Measurements from ENCODE around the gene GPR152.

The GPR152 gene

DNA sequence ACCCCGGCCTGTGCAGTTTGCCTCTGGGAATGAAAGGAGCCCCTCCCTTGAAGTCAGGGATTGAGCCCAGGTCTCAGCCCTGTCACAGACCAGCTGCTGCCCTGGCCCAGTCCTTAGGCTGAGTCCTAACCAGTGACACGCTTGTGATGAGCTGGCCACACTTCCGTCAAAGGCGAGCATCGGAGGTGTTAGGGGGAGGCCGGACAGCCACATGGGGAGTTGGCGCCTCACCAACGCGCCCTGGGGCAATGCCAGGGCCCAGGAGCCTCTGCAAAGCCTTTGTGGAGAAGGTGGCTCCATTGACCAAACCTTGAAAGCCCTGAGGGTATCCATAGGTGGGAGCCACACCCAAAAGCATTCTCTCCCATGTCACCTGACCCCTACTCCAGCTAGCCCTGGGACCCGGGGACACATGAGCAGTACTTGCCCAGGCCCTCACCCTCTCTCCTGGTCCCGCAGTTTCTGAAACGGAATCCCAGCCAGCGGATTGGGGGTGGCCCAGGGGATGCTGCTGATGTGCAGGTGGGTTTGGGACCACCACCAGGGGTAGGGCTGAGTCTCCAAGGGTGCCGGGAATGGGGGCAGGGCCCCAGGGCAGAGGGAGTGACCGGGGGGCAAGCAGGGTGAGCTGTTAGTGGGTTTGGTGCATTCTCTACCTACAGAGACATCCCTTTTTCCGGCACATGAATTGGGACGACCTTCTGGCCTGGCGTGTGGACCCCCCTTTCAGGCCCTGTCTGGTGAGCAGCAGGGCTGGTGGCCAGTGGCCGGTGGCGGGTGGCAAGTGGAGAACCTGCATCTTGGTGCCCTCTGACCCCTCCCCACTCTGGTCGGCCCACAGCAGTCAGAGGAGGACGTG lies 18.8 kb downstream of the GPR152 start:
- H3K9me3 ChIP-seq (ENCODE audit: low read length) = no peaks in the 10 kb centered on the region
- H4K20me1 ChIP-seq (ENCODE audit: insufficient read depth, low read length) = no peaks in the 10 kb centered on the region
- H3K36me3 ChIP-seq (ENCODE audit: insufficient read depth, low read length) = peaks cover 65% of the 10 kb centered on the region
- H3F3A ChIP-seq (ENCODE audit: insufficient read depth, low read length) = no peaks in the 10 kb centered on the region
- H3K4me3 ChIP-seq (ENCODE audit: low read depth, low read length, poor library complexity, severe bottlenecking) = peak overlapping the region; percentile 79
- H3K27me3 ChIP-seq (ENCODE audit: insufficient read depth, low read length) = no peaks in the 10 kb centered on the region
- H2AFZ ChIP-seq (ENCODE audit: low read length) = no peak overlapping the region
- H3K4me2 ChIP-seq (ENCODE audit: low read length) = peak overlapping the region; percentile 89
- no peaks in the 10 kb centered on the region for H3K9me2 ChIP-seq (ENCODE audit: low read depth, low read length)
- peak overlapping the region; percentile 97 for H3K27ac ChIP-seq (ENCODE audit: low read depth, low read length, poor library complexity, severe bottlenecking)
- peak overlapping the region; percentile 92; the same call in 1 of the 2 replicates for H3K9ac ChIP-seq (ENCODE audit: low read length)
- TF ChIP-seq EZH2 (IDR thresholded peaks at IDR 0.05; ENCODE audit: borderline replicate concordance, low read length) = no peak
- TF ChIP-seq, protein P1, sequence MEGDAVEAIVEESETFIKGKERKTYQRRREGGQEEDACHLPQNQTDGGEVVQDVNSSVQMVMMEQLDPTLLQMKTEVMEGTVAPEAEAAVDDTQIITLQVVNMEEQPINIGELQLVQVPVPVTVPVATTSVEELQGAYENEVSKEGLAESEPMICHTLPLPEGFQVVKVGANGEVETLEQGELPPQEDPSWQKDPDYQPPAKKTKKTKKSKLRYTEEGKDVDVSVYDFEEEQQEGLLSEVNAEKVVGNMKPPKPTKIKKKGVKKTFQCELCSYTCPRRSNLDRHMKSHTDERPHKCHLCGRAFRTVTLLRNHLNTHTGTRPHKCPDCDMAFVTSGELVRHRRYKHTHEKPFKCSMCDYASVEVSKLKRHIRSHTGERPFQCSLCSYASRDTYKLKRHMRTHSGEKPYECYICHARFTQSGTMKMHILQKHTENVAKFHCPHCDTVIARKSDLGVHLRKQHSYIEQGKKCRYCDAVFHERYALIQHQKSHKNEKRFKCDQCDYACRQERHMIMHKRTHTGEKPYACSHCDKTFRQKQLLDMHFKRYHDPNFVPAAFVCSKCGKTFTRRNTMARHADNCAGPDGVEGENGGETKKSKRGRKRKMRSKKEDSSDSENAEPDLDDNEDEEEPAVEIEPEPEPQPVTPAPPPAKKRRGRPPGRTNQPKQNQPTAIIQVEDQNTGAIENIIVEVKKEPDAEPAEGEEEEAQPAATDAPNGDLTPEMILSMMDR (IDR thresholded peaks at IDR 0.05; ENCODE audit: low read length) = no peak
- H3K4me1 ChIP-seq (ENCODE audit: insufficient read depth, low read length, severe bottlenecking) = peaks cover 89% of the 10 kb centered on the region
- H3K79me2 ChIP-seq (ENCODE audit: insufficient read depth, low read length) = peaks cover 7% of the 10 kb centered on the region

DNA sequence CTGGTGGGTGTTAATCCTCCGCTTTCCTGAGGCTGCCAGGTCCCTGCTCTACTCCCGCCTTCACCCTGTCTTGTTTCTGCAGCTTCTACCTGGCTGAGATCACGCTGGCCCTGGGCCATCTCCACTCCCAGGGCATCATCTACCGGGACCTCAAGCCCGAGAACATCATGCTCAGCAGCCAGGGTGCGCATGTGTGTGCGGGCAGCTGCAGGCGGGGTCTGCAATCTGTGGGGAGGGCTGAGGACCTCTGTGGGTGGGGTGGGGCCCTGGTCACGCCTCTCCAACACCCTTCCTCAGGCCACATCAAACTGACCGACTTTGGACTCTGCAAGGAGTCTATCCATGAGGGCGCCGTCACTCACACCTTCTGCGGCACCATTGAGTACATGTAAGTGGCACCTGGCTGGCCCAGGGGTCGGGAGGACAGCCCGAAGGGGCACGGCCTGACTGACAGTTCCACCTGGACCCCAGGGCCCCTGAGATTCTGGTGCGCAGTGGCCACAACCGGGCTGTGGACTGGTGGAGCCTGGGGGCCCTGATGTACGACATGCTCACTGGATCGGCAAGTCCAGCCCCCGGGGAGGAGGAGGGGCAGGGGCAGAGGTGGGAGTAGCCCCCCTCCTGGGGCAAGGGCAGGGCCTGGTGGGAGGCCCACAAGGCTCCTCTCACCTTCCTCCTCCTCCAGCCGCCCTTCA lies 19.7 kb downstream of the GPR152 start:
- Histone ChIP-seq H3K9me3 (ENCODE audit: low read length) (no peaks in the 10 kb centered on the region), H3K4me2 (ENCODE audit: low read length) (peak overlapping the region; percentile 89; the same call in 1 of the 2 replicates), H3K9ac (ENCODE audit: low read length) (no peak overlapping the region; the same call in 1 of the 2 replicates), H3K27ac (ENCODE audit: low read depth, low read length, poor library complexity, severe bottlenecking) (peak overlapping the region; percentile 97), H3K27me3 (ENCODE audit: insufficient read depth, low read length) (no peaks in the 10 kb centered on the region), H3K4me3 (ENCODE audit: low read depth, low read length, poor library complexity, severe bottlenecking) (peak overlapping the region; percentile 18), H3K36me3 (ENCODE audit: insufficient read depth, low read length) (peaks cover 65% of the 10 kb centered on the region), H3K79me2 (ENCODE audit: insufficient read depth, low read length) (peaks cover 10% of the 10 kb centered on the region), H3F3A (ENCODE audit: insufficient read depth, low read length) (no peaks in the 10 kb centered on the region), H3K4me1 (ENCODE audit: insufficient read depth, low read length, severe bottlenecking) (peaks cover 80% of the 10 kb centered on the region), H3K9me2 (ENCODE audit: low read depth, low read length) (no peaks in the 10 kb centered on the region), H4K20me1 (ENCODE audit: insufficient read depth, low read length) (no peaks in the 10 kb centered on the region), H2AFZ (ENCODE audit: low read length) (no peak overlapping the region)
- TF ChIP-seq EZH2 (IDR thresholded peaks at IDR 0.05; ENCODE audit: borderline replicate concordance, low read length) = no peak
- TF ChIP-seq, protein P1 (IDR thresholded peaks at IDR 0.05; ENCODE audit: low read length) = no peak

DNA sequence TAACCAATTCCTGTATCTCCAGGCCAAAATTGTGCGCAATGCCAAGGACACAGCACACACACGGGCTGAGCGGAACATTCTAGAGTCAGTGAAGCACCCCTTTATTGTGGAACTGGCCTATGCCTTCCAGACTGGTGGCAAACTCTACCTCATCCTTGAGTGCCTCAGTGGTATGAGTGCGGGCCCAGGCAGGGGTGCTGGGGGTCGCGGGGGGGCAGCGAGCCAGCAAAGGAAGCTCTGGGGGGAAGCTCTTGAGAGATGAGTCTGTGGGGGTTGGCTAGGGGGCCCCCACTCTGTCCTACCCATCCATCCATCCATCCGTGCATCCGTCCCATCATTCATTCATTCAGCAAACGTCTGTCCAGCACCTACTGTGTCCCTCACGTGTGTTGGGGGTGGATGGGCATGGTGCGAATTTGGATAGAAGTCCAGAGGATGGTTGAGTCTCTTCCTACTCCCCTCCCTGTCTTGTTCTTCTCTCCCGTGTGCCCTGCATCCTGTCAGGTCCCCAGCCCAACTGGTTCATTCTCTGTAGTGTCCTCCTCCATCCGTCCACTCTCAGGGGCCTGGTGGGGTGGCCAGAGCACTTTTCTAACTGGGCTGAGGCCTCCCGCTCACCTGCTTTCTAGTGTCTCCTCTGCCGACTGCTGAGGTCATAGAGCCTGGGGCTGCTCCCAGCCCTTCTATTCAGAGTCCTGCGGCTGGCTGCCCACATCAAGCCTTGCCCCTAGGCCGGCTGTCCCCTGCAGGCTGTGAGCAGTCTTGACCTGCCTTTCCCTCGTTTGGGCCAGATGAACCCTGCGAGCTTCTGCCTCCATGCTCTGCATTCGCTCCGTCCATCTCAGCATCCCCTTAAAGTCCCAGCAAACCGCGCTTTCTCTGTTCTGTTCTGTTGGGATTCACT lies 20.9 kb downstream of the GPR152 start:
- Histone ChIP-seq H3K9me3 (ENCODE audit: low read length) (no peaks in the 10 kb centered on the region), H3K27me3 (ENCODE audit: insufficient read depth, low read length) (no peaks in the 10 kb centered on the region), H3K4me3 (ENCODE audit: low read depth, low read length, poor library complexity, severe bottlenecking) (no peak overlapping the region), H3K36me3 (ENCODE audit: insufficient read depth, low read length) (peaks cover 62% of the 10 kb centered on the region), H3K9me2 (ENCODE audit: low read depth, low read length) (no peaks in the 10 kb centered on the region), H3K27ac (ENCODE audit: low read depth, low read length, poor library complexity, severe bottlenecking) (peak overlapping the region; percentile 97), H3K79me2 (ENCODE audit: insufficient read depth, low read length) (peaks cover 10% of the 10 kb centered on the region), H3F3A (ENCODE audit: insufficient read depth, low read length) (no peaks in the 10 kb centered on the region), H2AFZ (ENCODE audit: low read length) (no peak overlapping the region), H3K4me2 (ENCODE audit: low read length) (no peak overlapping the region), H4K20me1 (ENCODE audit: insufficient read depth, low read length) (no peaks in the 10 kb centered on the region), H3K4me1 (ENCODE audit: insufficient read depth, low read length, severe bottlenecking) (peaks cover 78% of the 10 kb centered on the region), H3K9ac (ENCODE audit: low read length) (no peak overlapping the region; the same call in 1 of the 2 replicates)
- TF ChIP-seq, protein P1 (IDR thresholded peaks at IDR 0.05; ENCODE audit: low read length) = no peak
- TF ChIP-seq EZH2 (IDR thresholded peaks at IDR 0.05; ENCODE audit: borderline replicate concordance, low read length) = no peak

All from OCI-LY1 (cell line).